RWPE2 (cell line): ENCODE measurements around the gene CAPN9.
"Not testable (repeated sequence)": the region's sequence is repeated elsewhere in the genome, so short reads cannot be mapped to it uniquely, and the experiment has no call there.

Experiments used
- ATAC-seq: fragments of 200-7000 bp; cut with Tn5 transposase; 3 replicates; pipeline ENCODE4 v1.9.1; 2021; ENCODE audit warnings: low read depth
- DNase-seq: peaks from one replicate; pipeline ENCODE4 v3.0.0-alpha.2; 2020; ENCODE audit warnings: low spot score
- H3K27ac ChIP-seq: fragments of 450-650 bp; 2 replicates; pipeline ENCODE4 v1.5.1; 2017; ENCODE audit warnings: mild to moderate bottlenecking; ENCODE audit not compliant: poor library complexity, severe bottlenecking
- H3K27me3 ChIP-seq: fragments of 250-450 bp; sonication (Bioruptor Pico); 2 replicates; pipeline ENCODE4 v1.5.1; 2021; ENCODE audit warnings: mild to moderate bottlenecking, moderate library complexity; ENCODE audit not compliant: insufficient read depth, poor library complexity, severe bottlenecking
- H3K36me3 ChIP-seq: fragments of 250-450 bp; sonication (Bioruptor Pico); 2 replicates; pipeline ENCODE4 v1.5.1; 2020; ENCODE audit warnings: low read depth, mild to moderate bottlenecking, moderate library complexity
- H3K4me1 ChIP-seq: fragments of 250-450 bp; sonication (Bioruptor Pico); 2 replicates; pipeline ENCODE4 v1.5.1; 2021; ENCODE audit warnings: mild to moderate bottlenecking, moderate library complexity; ENCODE audit not compliant: insufficient read depth, poor library complexity, severe bottlenecking
- H3K4me3 ChIP-seq: fragments of 250-450 bp; sonication (Bioruptor Pico); 2 replicates; pipeline ENCODE4 v1.5.1; 2021; ENCODE audit warnings: mild to moderate bottlenecking, moderate library complexity; ENCODE audit not compliant: severe bottlenecking
- H3K9me3 ChIP-seq: fragments of 250-450 bp; sonication (Bioruptor Pico); 2 replicates; pipeline ENCODE4 v1.5.1; 2021; ENCODE audit warnings: mild to moderate bottlenecking, moderate library complexity; ENCODE audit not compliant: severe bottlenecking
- CTCF ChIP-seq: fragments of 450-650 bp; IDR thresholded peaks from one replicate; pipeline ENCODE4 v1.5.1; 2017; ENCODE audit warnings: mild to moderate bottlenecking, moderate library complexity; ENCODE audit not compliant: poor library complexity, severe bottlenecking

CAPN9 gene

DNA sequence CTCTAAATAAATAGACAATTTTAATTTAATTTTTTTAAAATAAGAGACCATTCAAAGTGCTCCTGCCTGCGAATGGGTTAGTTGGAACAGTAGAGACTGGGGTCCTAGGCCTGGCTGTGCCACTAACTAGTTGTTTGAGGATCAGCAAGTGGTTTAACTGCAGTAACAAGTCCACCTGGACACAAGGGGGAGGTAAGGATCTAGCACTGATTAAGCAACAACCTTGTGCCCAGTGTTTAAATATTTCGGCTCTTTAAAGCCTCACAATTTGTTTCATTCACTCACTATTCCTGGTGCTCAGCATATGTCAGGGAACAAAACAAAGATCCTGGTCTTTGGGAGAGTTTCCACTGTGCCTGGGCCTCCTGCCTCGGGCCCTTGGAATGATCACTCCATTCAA lies 31.7 kb upstream of the CAPN9 start:
- H3K27me3 ChIP-seq, result no peaks in the 10 kb centered on the region
- no peaks in the 10 kb centered on the region for H3K9me3 ChIP-seq
- DNase-seq (no peak), ATAC-seq (no peak)
- H3K27ac ChIP-seq, result no peak overlapping the region
- H3K4me3 ChIP-seq, result no peak overlapping the region
- no peak for TF ChIP-seq CTCF
- no peaks in the 10 kb centered on the region for H3K4me1 ChIP-seq
- no peaks in the 10 kb centered on the region for H3K36me3 ChIP-seq

GRCh38 chr1:230716453-230716852 lies 30.7 kb upstream of the CAPN9 start:
- H3K27me3 ChIP-seq, H3K36me3 ChIP-seq, H3K4me3 ChIP-seq, H3K9me3 ChIP-seq, DNase-seq, ATAC-seq, H3K4me1 ChIP-seq, H3K27ac ChIP-seq: not testable (repeated sequence)

DNA sequence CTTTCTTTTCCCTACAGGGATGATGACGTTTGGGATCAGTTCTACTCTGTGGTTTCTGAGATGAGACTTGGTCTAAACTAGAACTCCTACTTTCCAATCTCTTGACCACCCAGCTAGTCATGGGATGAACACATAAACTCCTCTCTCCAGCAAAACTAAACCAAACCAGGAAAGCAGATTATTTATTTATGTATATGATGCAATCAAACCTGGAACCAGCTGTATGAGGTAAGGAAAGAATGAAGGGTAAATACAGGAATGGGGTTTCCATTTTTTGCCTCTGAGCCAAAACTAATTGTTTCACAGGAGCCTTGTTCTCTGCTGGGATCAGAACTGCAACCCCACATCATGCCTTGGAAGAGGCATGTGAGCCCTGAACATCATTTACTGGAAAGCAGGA lies 29.9 kb upstream of the CAPN9 start:
- no peak overlapping the region for H3K4me3 ChIP-seq
- ATAC-seq (no peak), DNase-seq (no peak)
- H3K4me1 ChIP-seq, result no peaks in the 10 kb centered on the region
- TF ChIP-seq CTCF, result no peak
- no peaks in the 10 kb centered on the region for H3K27me3 ChIP-seq
- no peaks in the 10 kb centered on the region for H3K36me3 ChIP-seq
- no peaks in the 10 kb centered on the region for H3K9me3 ChIP-seq
- H3K27ac ChIP-seq, result no peak overlapping the region

DNA sequence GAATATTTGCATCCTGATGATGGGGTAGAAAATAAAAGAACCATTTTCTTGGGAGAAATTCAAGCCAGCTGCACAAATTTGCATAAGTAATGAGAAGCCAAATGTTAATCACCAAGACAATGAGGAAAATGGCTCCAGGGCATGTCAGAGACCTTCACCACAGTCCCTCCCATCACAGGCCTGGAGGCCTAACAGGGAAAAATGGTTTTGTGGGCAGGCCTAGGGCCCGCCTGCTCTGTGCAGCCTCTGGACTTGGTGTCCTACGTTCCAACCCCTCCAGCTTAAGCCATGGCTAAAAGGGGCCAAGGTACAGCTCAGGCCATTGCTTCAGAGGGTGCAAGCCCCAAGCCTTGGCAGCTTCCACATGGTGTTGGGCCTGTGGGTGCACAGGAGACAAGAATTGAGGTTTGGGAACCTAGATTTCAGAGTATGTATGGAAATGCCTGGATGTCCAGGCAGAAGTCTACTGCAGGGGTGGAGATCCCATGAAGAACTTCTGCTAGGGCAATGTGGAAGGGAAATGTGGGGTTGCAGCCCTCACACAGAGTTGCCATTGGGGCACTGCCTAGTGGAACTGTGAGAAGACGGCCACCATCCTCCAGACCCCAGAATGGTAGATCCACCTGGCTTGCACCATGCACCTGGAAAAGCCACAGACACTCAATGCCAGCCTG lies 25.2 kb upstream of the CAPN9 start:
- H3K4me1 ChIP-seq, H3K4me3 ChIP-seq, H3K27me3 ChIP-seq, ATAC-seq, H3K9me3 ChIP-seq, H3K27ac ChIP-seq, DNase-seq, H3K36me3 ChIP-seq: not testable (repeated sequence)

DNA sequence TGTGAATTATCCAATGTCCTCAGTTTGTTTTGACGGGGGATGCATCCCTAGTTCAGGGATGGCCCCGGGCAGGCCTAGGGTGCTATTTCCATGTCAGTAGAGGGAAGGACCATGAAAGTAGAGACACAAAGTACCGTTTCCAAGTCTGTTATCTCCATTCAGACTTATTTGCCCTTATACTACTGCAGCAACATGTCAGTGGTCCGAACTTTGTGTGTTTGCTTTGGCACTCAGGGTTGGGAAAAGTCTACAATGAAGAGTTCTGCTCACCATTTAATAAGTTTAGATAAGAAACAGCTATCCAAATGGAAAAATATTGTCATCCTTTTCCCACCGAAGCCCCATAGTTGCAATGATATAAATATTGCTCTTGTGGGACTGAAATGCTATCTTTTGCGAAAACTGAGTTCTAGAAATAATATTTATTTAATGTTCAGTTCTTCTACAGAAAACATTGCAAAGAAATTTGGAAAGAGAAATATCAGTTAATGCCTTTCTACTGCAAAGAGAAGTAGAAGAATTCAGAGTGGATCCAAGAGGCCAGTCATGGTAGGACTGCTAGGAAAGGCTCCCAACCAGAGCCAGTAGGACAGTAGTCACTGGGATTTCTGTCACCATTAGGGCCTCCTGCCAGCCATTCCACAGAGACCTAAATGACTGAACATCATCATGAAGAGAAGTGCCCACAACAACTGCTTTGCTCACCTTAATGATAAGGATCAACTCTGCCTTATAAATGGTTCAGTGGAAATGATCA lies 21.8 kb upstream of the CAPN9 start:
- no peaks in the 10 kb centered on the region for H3K27me3 ChIP-seq
- H3K4me1 ChIP-seq, result no peaks in the 10 kb centered on the region
- no peak for ATAC-seq
- H3K4me3 ChIP-seq, result no peak overlapping the region
- H3K27ac ChIP-seq, result no peak overlapping the region
- TF ChIP-seq CTCF, result no peak
- no peak for DNase-seq
- H3K36me3 ChIP-seq, result no peaks in the 10 kb centered on the region
- H3K9me3 ChIP-seq, result no peaks in the 10 kb centered on the region
